ENCODE results near the gene FBXO28. TPM values are rescaled to one million over a fixed set of nuclear protein-coding genes. Genes with fewer than 3 reads are reported as not detected.

Gene FBXO28
- total and polyA plus RNA-seq, 10 of the 15 experiments (the other 5 are each of a cell fraction or from before 2014, with no cell fraction given) = 4.3 to 23.2 (median 18.4) TPM

GRCh38 chr1:224113918-224114786 is at the start of gene FBXO28 (continued):
- TF ChIP-seq MLLT1 (IDR thresholded peaks at IDR 0.05) (no peak), RCOR1 (conservative IDR thresholded peaks at IDR 0.05; ENCODE audit: low read depth, low read length) (no peak), BACH1 (IDR thresholded peaks at IDR 0.05; ENCODE audit: borderline replicate concordance) (no peak), POLR2AphosphoS5 (IDR thresholded peaks at IDR 0.05; ENCODE audit: low read length) (peak; percentile 94), SMC3 (IDR thresholded peaks at IDR 0.05; ENCODE audit: borderline replicate concordance, low read length) (no peak), NR2F1 (conservative IDR thresholded peaks at IDR 0.05) (0 out of 2 replicates have a peak, but pooled peaks have one; percentile 17), MYB (IDR thresholded peaks at IDR 0.05; ENCODE audit: borderline replicate concordance, low read depth, low read length) (no peak), ZZZ3 (IDR thresholded peaks at IDR 0.05; ENCODE audit: control insufficient read depth, insufficient read length, low read depth) (no peak), POU2F2 (IDR thresholded peaks at IDR 0.05; ENCODE audit: borderline replicate concordance, low read depth, low read length) (peak; percentile 93), RUNX3 (IDR thresholded peaks at IDR 0.05; ENCODE audit: low read length) (peak; percentile 66), ATF7 (IDR thresholded peaks at IDR 0.05; ENCODE audit: low read depth) (no peak), HCFC1 (IDR thresholded peaks at IDR 0.05; ENCODE audit: low read length) (peak; percentile 78), CEBPB (IDR thresholded peaks at IDR 0.05; ENCODE audit: borderline replicate concordance in 1 of 2, low read depth in 2 of 2, low read length in 2 of 2) (no peak), WRNIP1 (IDR thresholded peaks at IDR 0.05; ENCODE audit: borderline replicate concordance, low read depth, low read length) (no peak), CHD2 (IDR thresholded peaks at IDR 0.05; ENCODE audit: borderline replicate concordance, low read depth, low read length) (0 out of 2 replicates have a peak, but pooled peaks have one; percentile 59), RBBP5 (conservative IDR thresholded peaks at IDR 0.05) (no peak; the same call in 1 of the 2 replicates), PBX3 (IDR thresholded peaks at IDR 0.05; ENCODE audit: insufficient replicate concordance, low read depth, low read length) (peak; percentile 10), BRCA1 (IDR thresholded peaks at IDR 0.05; ENCODE audit: low read depth, low read length) (no peak), RAD51 (IDR thresholded peaks at IDR 0.05) (no peak), PAX5 (IDR thresholded peaks at IDR 0.05; ENCODE audit: borderline replicate concordance, low read depth, low read length) (no peak), RFX5 (IDR thresholded peaks at IDR 0.05; ENCODE audit: low read depth, low read length) (no peak; the same call in 1 of the 2 replicates), MTA3 (IDR thresholded peaks at IDR 0.05; ENCODE audit: borderline replicate concordance, low read length) (no peak), YBX1 (IDR thresholded peaks at IDR 0.05) (no peak), RELA (IDR thresholded peaks at IDR 0.05; ENCODE audit: borderline replicate concordance, partially characterized antibody) (peak; percentile 31)
- TF ChIP-seq, protein P1, sequence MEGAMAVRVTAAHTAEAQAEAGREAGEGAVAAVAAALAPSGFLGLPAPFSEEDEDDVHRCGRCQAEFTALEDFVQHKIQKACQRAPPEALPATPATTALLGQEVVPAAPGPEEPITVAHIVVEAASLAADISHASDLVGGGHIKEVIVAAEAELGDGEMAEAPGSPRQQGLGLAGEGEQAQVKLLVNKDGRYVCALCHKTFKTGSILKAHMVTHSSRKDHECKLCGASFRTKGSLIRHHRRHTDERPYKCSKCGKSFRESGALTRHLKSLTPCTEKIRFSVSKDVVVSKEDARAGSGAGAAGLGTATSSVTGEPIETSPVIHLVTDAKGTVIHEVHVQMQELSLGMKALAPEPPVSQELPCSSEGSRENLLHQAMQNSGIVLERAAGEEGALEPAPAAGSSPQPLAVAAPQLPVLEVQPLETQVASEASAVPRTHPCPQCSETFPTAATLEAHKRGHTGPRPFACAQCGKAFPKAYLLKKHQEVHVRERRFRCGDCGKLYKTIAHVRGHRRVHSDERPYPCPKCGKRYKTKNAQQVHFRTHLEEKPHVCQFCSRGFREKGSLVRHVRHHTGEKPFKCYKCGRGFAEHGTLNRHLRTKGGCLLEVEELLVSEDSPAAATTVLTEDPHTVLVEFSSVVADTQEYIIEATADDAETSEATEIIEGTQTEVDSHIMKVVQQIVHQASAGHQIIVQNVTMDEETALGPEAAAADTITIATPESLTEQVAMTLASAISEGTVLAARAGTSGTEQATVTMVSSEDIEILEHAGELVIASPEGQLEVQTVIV (IDR thresholded peaks at IDR 0.05; ENCODE audit: borderline replicate concordance, partially characterized antibody) = no peak
- TF ChIP-seq, protein P2, sequence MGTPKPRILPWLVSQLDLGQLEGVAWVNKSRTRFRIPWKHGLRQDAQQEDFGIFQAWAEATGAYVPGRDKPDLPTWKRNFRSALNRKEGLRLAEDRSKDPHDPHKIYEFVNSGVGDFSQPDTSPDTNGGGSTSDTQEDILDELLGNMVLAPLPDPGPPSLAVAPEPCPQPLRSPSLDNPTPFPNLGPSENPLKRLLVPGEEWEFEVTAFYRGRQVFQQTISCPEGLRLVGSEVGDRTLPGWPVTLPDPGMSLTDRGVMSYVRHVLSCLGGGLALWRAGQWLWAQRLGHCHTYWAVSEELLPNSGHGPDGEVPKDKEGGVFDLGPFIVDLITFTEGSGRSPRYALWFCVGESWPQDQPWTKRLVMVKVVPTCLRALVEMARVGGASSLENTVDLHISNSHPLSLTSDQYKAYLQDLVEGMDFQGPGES (IDR thresholded peaks at IDR 0.05) = no peak
